Stimulated activated CD4-positive, alpha-beta T cell treated with anti-CD3 and anti-CD28 coated beads, Interleukin-4, amount 100 ng/mL, for 48 hours (primary cell): ENCODE measurements around the gene FBLN1.
"Not testable (repeated sequence)": the region's sequence is repeated elsewhere in the genome, so short reads cannot be mapped to it uniquely, and the experiment has no call there.

Experiments used
- DNase-seq, 2 donors: peaks; one replicate each; pipeline ENCODE4 v3.0.0-alpha.2; 2020; ENCODE audit warnings: low read depth in 2 of 2

Gene FBLN1

DNA sequence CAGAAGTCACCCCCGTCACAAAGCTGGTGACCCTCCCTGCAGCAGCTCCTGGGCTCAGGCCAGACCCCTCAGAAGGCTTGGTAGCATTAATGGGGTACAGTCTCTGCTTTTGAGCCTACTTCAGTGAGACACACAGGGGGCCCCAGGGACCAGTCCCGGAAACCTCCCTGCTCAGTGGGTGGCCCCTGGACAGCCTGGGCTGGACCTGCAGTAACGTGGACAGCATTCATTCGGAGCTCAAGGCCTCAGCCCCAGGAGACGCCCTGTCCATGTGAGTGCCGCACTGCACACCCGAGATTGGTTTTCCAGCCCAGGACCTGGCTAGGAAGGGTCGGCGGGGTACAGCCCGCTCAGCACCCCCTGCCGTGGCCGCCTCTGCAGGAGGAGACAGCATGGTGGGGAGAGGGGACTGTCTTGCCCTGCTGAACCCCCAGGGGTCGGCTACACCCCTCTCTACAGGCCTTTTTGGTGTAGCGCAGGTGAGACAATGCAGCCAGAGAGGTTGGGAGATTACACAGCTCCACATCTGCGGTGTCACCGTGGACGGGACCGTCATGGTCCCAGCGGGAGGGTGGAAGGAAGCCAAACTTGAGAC is 83.4 kb downstream of the FBLN1 start:
- DNase-seq, result no peak

DNA sequence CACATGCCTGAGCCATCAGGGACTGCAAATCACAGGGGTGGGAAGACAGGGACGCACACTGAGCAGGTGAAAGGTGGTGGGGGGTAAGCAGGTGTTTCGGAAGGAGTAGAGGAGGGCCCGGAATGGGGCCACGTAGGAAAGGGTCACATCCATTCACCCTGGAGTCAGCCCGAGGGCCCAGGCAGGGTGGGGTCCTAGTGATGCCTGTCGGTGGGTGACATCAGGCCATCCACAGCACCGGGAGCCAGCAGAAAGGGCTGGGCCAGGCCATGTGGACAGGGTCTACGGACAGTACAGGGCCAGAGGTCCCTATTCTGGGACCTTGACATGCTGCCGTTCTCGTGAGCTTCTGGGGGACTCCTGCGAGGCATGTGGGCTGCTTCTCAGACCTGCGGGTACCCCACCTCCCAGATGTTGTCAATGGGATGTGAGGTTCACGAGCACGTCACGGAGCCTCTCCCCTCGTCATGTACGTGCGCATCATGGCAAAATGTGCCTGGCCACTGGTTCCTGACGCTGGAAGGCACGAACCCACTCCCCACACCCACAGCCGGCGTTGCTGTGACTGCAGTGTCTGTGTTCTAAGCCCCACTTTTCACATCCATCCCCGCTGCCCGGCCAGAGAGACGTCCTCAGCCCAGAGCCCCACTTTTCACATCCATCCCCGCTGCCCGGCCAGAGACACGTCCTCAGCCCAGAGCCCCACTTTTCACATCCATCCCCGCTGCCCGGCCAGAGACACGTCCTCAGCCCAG is 84.1 kb downstream of the FBLN1 start:
- no peak for DNase-seq

DNA sequence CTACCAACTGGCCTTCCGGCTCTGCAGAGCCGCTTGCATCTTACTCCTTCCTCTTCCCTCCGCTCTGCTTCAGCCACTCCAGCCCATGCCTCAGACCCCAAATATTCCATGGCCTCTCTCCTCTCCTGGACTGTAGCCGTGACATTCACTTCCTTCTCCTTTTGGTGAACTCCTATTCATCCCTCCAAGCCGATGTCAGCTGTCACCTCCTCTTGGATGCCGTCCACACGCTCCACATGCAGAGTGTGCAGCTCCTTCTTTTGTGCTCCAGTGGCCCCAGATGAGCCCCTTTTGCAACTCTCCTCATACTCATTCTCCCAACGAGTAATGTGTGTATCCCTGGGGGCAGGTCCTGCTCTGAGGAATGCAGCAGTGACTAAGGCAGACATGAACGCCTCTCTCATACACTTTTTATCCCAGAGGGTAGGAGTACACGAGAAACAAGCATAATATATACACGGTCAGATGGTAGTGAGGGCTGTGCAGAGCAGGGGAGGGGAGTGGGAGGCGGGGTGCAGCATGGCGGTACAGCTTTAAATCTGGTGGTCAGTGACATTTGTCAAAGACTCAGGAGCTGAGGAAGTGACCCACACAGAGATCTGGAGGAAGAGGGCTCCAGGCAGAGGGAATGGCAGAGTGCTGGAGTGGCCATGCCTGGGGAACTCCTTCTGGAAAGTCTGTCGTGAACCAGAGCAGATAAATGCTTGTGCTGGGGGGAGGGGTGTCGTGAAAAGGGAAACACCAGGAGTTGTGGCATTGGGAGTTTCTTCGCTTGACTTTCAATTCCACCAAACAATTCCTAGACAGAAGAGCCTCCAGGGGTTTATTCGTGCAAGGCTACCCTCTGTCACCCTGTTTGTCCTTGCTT is 85.2 kb downstream of the FBLN1 start:
- DNase-seq, result no peak

DNA sequence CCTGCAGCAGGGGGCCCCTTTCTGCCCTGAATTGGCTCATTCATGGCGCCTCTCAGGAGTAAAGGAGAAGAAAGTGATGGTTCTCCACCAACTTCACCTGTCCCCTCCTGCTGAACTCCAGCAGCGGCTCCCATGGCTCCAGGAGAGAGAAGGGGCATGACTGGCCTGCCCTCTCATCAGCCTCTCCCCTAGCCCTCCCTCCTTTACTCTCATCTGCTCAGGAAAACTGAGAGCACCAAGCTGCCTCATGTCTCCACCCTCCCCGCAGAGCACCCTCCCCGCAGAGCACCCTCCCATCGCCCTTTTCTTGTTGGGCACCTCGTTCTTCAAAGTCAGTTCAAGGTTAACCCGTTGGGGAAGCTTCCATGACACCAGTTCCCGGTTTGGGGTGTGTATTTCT is 86.9 kb downstream of the FBLN1 start:
- DNase-seq, result no peak

DNA sequence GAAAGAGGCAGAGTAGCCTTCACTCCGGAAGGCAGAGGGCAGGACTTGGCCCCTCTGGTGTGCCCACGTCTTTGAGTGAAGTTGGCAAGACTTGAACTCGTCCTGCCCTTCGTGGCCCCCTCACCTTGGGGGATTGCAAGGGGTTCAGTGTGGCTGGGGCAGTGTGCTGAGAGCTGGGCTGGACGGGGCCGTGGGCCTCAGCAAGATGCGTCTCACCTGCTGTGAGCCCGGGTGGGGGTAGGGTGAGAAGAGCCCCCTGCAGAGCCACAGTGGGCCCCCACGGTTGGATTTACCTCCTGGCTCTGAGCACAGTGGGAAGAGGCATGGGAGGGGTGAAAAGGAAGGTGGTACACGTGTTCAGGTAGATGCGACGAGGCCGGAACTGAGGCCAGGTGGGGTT is 87.6 kb downstream of the FBLN1 start:
- DNase-seq, result no peak

DNA sequence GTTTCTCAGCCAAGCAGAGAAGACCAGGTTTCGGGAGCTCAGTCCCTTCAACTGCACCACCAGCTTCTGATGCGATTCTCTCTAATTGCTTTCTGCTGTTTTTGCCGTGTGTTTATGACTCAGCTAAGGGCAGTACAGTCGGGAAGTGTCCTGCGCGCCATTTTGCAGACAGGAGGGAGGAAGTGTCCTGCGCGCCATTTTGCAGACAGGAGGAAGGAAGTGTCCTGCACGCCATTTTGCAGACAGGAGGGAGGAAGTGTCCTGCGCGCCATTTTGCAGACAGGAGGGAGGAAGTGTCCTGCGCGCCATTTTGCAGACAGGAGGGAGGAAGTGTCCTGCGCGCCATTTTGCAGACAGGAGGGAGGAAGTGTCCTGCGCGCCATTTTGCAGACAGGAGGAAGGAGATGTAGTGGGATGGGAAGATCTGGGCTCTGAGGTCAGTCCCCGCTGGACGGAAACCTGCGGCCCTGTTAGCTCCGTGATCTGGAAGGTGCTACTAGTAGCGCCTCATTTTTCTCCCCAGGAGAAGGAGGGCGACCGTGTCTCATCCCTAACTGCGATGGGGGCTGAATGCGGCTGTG is 89.0 kb downstream of the FBLN1 start:
- not testable (repeated sequence) for DNase-seq

DNA sequence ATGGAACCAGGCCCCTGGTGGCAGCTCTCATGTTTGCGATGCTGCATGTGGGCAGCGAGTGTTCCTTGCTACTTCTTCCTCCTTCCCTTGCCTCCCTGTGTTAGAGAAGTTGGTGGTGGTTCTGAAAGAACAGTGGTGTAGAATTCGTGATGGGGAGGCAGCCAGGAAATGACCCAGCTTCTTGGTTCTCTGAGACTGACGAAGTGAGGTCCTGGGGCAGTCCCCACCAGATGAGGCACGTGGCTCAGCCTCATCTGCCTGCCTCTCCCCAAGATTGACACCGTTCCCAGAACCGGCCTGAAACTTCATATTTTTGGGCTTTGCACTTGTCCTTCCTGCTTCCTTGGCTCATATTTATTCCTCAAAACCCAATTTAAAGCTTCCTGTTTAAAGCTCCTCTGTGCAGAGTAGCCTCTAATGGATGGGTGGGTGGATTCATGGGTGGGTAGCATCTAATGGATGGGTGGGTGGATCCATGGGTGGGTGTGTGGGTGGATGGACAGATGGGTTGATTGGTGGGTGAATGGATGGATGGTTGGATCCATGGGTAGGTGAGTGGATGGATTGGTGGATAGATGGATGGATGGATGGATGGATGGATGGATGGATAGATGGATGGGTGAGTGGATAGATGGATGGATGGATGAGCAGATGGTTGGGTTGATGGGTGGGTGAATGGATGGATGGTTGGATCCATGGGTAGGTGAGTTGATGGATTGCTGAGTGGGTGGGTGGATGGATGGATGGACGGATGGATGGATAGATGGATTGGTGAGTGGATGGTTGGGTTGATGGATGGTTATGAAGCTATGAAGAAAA is 91.6 kb downstream of the FBLN1 start:
- DNase-seq, result no peak

DNA sequence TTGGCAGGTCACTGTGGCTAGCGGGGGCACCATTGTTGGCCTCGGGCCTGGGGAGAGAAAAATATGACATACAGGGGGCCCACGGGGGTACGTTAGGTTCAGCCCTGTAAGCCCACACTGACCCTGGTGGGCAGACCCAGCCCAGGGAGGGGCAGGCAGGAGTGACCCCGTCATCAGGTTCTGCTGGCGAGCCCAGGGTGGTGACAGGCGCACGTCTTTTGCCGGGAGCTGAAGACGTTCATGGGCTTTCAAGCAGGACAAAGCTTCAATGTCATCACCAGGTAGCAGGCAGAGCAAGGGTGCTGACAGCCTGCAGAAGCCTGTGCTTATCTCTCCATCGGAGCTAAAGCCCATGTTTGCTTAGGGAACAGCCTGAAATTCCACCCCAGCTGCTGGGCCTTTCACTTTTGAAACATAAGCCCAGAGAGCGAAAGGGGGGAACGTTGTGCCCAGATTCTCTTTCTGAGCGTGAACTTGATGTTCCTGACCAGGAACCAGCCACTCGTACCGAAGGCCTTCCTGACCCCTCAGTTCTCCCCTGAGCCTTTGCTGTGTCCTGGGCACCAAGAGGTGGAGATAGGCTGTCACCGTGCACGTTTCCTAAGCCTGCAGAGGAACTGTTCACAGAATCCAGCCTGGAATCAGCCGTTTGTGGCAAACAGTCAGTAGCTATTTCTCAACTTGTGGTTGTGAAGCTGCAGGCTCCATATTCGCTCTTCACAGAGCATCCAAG is 94.9 kb downstream of the FBLN1 start:
- no peak for DNase-seq

DNA sequence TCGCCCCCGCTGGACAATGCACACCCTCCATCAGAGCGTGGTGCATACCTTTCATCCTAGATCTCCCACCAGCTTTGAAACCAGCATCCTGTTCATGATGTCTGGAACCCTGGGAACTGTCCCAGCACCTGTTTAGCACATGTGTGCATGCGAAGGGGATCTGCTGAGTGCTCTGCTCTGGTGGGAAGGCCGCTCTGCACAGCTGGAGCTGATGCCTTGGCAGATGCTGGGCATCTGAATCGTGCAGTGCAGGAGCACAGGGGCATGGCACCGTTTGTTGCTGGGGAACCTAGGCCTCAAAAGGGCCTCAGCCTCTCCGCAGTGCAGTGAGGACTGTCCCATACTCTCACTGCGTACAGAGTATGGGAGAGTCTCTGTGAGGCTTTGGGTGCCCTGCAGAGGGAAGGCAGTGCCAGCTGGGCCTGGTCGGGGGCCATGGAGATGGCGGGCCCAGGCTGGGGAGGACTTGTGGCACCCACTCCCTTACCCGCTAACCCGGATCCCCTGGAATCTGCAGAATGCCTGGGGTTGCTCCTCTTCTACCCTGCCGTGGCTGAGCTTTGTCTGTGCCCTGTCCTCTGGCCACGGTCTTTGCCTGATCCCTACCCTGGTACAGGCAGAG is 96.0 kb downstream of the FBLN1 start:
- no peak for DNase-seq

DNA sequence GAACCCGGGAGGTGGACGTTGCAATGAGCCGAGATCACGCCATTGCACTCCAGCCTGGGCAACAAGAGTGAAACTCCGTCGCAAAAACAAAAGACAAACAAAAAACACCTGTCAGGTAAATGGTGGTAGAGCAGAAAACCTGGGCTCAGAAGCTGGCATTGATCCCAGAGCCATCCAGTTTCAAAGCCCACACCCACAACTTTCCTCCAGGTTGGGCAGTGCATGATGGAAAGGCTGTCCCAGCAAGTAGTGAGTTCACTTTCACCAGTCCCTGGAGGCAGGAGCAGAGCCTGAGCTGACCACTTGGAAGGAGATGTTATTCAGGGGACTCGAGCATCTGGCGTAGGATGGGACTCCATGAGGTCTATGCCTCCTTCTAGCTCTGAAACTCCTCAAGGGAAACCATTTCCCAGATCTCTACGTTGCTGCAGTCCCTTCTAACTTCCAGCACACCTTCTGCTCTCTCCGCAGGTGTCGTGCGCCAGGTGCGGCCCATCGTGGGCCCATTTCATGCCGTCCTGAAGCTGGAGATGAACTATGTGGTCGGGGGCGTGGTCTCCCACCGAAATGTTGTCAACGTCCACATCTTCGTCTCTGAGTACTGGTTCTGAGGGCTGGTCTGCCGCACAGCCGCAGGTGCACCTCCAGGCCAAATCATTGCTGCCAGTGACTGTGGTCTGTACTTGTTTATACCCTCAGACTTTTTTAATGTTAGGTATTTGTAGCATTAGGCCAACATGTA is 97.3 kb downstream of the FBLN1 start:
- DNase-seq, result no peak

DNA sequence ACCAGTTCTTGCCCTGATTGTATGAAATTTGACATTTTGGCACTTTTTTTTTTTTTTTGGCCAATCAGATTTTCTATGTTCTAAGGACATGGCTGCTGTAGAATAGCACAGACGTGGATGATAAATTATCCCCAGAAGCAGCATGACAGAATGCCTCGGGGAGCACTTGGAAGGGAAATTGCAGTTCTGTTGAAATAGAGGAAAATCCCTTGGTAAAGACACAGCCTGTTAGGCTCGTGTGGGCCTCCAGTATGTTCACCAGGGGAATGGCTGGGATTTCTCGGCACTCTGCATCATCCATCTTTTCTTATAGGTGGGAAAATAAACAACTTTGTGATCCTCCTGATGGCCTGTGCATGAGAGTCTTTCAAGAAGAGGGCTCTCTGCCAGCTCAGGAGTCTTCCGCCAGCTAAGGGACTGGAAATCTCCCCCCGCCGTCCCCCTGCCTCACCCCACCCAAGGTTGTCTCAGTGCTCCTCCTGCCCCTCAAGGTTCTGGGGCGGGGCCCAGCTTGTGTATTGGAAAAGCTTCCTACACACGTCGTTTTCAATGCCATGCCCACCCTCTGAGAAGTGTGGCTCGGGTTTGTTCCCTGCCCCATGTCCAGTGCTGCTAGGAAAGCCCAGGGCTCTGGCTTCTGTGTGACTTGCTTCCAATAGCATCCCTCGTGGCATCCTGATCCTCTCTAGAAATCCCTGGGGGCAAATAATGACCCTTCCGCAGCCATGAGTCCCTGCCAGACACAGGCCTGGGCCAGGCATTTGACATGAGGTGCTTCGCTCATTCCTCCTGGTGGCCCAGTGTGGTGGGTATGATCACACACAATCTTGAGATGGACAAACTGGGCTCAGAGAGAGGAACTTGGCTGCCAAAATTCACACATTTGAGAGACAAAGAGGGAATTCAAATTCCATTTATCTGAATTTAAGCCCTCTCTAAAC is 98.4 kb downstream of the FBLN1 start:
- no peak for DNase-seq

DNA sequence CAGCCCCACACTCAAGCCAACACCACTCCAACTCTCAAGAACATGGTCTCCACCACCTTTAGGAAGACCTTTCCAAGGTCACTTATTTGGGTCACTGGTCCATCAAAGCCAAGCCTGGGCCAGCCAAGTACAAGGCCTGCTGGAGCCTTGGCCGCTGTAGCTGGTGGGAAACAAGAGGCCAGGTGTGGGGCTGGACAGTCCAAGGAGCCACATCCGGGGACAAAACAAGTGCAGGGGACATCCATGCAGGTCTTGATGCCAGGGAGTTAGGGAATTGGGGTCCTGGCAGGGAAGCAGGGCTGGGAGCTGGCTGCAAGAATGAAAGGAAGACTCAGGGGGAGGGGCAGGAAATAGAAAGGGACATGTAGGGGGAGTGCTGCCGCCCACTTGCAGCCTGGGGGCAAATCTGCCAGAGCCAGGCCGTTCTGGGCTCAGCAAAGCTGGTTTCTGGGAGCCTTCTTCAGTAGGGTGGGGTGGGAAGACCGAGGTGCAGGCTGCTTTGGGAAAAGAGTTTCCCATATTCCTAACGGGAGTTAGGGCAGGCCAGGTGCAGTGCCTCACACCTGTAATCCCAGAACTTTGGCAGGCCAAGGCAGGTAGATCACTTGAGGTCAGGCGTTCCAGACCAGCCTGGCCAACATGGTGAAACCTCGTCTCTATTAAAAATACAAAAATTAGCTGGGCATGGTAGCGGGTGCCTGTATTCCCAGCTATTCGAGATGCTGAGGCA is 99.5 kb downstream of the FBLN1 start:
- no peak for DNase-seq

DNA sequence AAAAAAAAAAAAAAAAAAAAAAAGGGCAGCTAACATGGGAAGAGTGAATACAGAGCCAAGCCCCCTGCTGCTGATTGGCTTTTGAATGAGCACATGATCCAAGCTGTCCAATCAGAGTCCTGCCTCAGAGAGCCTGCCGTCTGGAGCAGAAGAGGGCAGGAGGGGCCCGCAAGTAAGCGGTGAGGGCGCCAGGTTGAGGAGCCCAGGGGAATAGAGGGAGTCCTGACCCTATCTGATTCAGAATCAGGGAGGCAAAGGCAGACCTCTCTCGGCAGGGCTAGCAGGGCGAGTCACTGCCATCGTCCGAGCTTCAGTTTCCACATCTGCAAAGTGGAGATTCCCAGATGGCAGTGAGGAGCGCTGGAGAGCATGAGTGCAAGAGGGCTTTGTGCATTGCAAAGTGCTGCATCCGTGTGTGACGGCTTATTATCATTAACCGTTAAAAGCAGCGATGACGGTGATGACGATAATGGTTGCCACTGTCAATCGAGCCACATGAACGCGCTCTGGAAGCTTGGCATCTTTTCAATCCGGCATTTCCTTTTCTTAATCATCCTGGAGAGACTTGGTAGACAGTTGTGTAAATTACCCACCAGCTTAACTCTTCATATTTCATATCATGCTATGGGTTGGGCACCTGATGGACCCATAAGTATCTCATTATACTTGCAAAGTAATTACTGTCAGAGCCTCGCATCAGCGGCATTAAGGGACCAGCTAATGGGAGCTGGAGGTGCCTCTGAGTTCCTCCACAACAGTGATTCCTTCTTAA is 100.3 kb downstream of the FBLN1 start:
- no peak for DNase-seq

DNA sequence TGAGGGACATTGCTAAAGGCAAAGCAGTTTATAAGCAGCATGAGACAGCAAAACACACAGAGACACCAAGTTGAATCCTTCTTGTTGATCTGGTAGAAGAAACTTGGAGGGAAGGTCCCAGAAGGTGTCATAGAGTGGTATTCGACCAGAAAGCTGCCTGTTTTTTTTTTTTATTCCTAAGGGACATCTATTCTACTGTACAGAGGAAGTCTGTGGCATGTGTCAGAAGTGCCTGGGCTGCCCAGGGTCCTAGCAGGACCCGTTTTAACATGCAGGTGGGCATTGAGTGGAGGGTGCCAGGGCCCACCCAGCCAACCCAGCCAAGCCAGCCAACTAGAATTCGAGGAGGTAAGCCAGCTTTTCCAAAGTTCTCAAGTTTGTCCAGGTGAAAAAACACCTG is 100.9 kb downstream of the FBLN1 start:
- no peak for DNase-seq

DNA sequence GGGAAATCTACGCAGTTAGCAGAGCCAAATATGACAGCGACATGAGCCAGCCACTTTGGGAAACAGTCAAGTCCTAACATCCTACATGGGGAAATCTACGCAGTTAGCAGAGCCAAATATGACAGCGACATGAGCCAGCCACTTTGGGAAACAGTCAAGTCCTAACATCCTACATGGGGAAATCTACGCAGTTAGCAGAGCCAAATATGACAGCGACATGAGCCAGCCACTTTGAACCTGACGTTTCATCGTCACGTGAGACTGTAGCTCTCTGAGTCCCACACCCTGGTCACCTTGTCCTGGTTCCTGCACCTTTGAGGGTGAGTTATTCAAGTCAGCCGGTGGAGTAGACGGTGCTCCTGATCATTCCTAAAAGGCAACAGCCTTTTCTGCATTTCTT is 105.4 kb downstream of the FBLN1 start:
- DNase-seq, result not testable (repeated sequence)

DNA sequence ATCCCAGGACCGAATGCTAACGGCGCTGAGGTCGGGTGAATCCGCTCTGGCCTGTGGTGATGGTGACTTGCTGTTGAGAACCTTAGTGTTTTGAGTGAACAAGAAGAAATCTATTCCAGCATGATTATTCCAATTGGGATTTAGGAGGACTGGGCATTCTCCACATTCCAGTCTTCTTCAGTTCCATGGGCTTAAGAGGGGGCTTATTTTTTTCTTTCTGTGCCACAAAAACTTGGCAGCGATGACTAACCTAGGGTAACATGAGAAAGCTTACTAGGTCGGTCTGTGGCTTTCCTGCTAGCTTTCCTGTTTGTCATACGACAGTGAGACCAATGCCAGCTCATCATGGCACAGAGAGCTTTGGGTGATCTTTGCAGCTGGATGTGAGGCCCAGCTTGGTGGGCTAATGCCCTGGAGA is 106.1 kb downstream of the FBLN1 start:
- DNase-seq, result no peak

DNA sequence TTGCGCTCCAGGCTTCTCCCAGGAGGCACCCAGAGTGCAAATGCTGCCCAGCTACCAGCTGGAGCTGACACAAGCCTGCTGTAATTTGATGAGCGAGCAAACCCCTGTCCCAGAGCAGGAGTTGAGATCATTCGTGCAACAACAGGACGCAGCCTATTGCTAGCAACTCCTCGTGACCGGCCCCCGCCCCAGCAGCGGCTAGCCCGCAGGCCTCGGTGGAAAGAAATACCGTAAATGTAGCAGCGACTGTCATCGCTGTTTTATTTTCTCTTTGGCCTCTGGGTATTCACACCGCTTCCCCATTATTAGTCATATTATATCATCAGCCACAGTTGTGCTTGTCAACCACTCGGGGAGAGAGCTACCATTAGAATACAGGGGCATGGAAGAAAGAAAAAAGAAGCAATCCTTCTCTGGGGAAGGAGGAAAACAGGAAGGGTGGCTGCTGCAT is 109.8 kb downstream of the FBLN1 start:
- no peak for DNase-seq
